Transverse colon (tissue), 4 donors: ENCODE results near the gene GABRG3.

ENCODE experiments used
- CTCF ChIP-seq, 5 experiments: fragments of 200-600 bp in 3 of 5; fragments of 450-650 bp in 2 of 5; sonication (generic) in 3 of 5; IDR thresholded peaks; 1 replicate in 2 of 5; 2 replicates in 3 of 5; pipeline ENCODE4 v1.5.1; 2016 to 2017; ENCODE audit warnings: antibody characterized with exemption in 5 of 5, inconsistent platforms in 3 of 5, mild to moderate bottlenecking in 2 of 5, moderate library complexity in 1 of 5
- POLR2A ChIP-seq: fragments of 450-650 bp; IDR thresholded peaks from one replicate; pipeline ENCODE4 v1.6.1; 2016; ENCODE audit warnings: antibody characterized with exemption, mild to moderate bottlenecking, moderate library complexity
- POLR2AphosphoS5 ChIP-seq, 3 donors: sonication (generic); formaldehyde crosslinking; IDR thresholded peaks; one replicate each; pipeline ENCODE4 v1.6.1; 2016; ENCODE audit warnings: antibody characterized with exemption in 3 of 3

GRCh38 chr15:27039152-27039551 lies 68.2 kb downstream of the GABRG3 start:
- no peak for TF ChIP-seq CTCF (IDR thresholded peaks at IDR 0.05)
- no peak for TF ChIP-seq POLR2AphosphoS5 (IDR thresholded peaks at IDR 0.05)
- TF ChIP-seq POLR2A = no peak
